WI38 (cell line): ENCODE results near the gene SLC25A40.

Experiments used
- H3K4me3 ChIP-seq: 2 replicates; pipeline ENCODE4 v1.5.1; 2011; ENCODE audit warnings: low read depth, mild to moderate bottlenecking, control low read depth, low read length
- TF ChIP-seq, protein P1 (sequence below): IDR thresholded peaks from 2 replicates; pipeline ENCODE4 v1.5.1; 2012; ENCODE audit warnings: low read depth, mild to moderate bottlenecking, control low read depth, low read length

SLC25A40 gene

DNA sequence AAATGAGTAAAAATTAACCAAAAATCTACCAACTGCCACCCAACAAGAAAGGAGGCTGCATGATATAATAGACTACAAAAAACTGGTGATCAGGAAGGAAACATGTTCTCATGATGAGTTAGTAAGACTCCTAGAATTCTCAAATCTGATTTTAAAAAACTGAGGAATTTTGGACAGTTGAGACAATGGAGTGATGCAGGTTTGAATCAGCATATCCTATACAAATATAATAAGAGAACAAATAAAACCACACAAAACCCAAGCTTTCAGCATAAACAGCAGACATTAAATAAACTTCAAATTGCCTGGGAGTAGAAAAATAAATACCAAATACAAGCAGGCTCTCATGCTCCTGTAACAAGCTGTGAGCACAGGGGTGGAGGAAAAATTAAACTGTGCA lies 57.8 kb downstream of the SLC25A40 start:
- TF ChIP-seq, protein P1, sequence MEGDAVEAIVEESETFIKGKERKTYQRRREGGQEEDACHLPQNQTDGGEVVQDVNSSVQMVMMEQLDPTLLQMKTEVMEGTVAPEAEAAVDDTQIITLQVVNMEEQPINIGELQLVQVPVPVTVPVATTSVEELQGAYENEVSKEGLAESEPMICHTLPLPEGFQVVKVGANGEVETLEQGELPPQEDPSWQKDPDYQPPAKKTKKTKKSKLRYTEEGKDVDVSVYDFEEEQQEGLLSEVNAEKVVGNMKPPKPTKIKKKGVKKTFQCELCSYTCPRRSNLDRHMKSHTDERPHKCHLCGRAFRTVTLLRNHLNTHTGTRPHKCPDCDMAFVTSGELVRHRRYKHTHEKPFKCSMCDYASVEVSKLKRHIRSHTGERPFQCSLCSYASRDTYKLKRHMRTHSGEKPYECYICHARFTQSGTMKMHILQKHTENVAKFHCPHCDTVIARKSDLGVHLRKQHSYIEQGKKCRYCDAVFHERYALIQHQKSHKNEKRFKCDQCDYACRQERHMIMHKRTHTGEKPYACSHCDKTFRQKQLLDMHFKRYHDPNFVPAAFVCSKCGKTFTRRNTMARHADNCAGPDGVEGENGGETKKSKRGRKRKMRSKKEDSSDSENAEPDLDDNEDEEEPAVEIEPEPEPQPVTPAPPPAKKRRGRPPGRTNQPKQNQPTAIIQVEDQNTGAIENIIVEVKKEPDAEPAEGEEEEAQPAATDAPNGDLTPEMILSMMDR: no peak
- H3K4me3 ChIP-seq: no peak overlapping the region

DNA sequence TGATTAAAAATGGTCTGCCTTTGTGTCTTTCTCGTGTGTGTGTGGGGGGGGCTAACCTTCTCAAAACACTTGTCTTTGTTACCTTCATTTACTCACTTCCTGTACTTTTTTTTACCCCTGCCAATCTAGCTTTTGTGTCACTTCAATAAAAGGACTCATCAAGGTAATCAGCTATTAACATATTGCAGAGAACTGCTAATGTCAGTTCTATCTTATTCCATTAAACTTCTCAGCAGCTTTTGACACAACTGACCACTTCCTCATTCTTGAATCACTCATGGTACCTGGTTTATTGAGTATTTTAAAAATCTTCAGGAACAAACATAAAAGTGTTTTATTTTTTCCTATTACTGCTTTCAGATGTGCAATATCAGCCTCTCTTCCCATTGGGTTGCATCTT lies 59.8 kb downstream of the SLC25A40 start:
- no peak overlapping the region for H3K4me3 ChIP-seq
- TF ChIP-seq, protein P1: no peak

DNA sequence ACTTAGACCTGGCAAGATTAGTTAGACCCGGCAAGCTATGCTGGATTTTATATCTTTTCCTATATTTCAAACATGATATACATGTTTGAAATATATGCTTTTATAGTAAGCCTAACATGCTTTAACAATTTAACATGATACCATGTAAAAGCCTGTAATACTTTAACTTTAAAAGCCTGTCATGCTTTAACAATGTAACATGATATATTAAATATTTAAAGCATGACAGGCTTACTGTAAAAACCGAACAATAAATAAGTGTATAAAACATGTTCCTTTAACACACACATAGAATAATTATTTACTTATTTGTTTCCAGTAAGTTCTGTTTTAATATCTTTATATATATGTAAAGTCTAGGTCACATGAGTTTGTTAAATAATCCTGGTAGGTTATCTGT lies 65.4 kb downstream of the SLC25A40 start:
- TF ChIP-seq, protein P1: no peak
- H3K4me3 ChIP-seq: no peak overlapping the region

DNA sequence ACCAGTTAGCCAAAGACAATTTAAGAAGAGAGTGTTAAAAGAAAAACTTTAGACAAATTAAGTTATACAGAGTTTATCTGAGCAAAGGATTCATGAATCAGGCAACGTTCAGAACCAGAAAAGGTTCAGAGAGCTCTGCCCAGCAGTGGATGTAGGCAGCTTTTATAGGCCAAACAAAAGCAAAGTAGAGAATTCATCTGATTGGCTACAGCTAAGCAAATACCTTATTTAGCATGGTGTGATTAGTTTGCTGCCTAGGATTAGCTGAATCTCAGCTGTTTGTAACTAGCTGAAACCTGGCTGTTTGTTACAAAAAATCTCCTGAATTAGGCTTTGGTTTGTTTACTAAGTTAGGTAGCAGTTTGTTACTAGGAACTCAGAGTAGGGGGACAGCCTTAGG lies 66.0 kb downstream of the SLC25A40 start:
- TF ChIP-seq, protein P1: no peak
- no peak overlapping the region for H3K4me3 ChIP-seq

DNA sequence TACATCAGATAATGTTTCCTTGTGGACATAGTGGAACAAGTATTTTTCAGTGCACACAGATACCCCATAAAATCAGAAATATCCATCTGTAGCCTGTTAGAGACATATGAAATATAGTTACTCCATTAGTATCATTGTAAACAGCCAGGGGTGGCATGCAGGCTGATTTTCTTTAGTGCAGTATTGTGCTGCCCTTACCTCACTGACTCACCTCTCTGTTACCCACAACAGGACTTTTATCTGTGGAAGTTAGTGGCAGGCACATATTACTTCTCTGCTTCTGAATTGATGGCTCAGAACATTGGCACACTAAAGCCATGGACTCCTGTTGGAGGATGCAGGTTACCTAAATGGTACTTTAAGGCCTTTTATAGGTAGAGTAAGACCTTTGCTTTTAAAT lies 70.0 kb downstream of the SLC25A40 start:
- TF ChIP-seq, protein P1: no peak
- no peak overlapping the region for H3K4me3 ChIP-seq

DNA sequence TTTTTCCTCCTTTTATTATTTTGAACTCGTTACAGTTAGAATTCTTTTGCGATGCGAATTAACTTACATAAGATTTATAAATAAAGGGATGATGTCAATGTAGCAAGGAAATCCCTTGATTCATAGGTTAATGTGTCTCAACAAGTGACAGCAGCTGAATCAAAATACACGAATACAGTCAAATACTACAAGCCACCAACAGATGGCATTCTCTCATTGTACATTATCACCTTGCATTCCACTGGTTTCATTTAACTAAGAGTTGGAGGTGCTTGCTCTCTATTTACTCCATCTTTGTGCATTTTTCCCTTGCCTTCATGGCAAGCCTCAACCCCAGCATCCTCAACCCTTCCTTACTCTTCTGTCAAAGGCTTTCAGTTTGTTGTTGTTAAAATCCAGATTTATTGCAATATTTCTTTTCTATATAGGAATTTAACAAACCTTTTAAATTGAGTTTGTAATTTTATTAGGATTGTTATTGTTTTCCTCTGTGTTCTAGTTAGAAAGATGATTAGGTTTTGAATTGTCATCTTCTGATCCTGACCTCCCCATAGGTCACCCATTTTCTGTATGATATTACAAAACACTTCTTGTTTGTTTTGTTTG lies 78.3 kb downstream of the SLC25A40 start:
- TF ChIP-seq, protein P1: no peak
- H3K4me3 ChIP-seq: no peak overlapping the region

DNA sequence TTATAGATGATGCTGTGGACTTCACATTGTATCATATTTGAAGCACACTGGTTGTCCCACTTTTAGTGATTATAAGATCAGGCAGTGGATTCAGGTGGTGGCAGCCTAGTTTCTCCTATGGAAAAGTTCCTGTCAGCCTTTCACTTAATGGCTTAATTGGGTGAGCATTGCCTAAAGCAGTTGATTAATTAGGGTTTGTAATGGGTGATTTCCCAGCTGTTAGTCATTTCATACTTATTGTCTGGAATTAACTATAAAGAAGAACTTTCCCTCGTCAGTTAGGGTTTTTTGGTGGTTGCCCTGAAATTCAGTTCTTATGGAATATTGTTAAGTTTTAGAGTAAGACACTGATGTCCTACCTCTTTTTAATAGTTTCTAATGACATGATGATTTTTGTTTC lies 78.8 kb downstream of the SLC25A40 start:
- TF ChIP-seq, protein P1: no peak
- H3K4me3 ChIP-seq: no peak overlapping the region
